HG03432 (cell line): Measurements from ENCODE around the gene CDC27.
"Not testable (repeated sequence)": the region's sequence is repeated elsewhere in the genome, so short reads cannot be mapped to it uniquely, and the experiment has no call there.

Source experiments
- ATAC-seq: cut with Tn5 transposase; IDR thresholded peaks from one replicate; pipeline ENCODE4 v1.9.1; 2021; ENCODE audit warnings: mild to moderate bottlenecking, moderate library complexity; ENCODE audit not compliant: unreplicated experiment

Gene CDC27

GRCh38 chr17:47145351-47145750 lies 43.7 kb downstream of the CDC27 start:
- no peak for ATAC-seq

GRCh38 chr17:47135235-47135634 lies 53.9 kb downstream of the CDC27 start:
- no peak for ATAC-seq

DNA sequence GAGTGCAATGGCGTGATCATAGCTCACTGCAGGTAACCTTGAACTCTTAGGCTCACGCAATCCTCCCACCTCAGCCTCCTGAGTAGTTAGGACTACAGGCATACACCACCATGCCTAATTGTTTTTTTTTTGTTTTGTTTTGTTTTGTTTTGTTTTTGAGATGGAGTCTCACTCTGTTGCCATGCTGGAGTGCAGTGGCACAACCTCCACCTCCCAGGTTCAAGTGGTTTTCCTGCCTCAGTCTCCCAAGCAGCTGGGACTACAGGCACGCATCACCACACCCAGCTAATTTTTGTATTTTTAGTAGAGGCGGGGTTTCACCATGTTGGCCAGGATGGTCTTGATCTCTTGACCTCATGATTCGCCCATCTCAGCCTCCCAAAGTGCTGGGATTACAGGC lies 54.7 kb downstream of the CDC27 start:
- ATAC-seq, result not testable (repeated sequence)

GRCh38 chr17:47131761-47132160 lies 57.3 kb downstream of the CDC27 start:
- no peak for ATAC-seq

DNA sequence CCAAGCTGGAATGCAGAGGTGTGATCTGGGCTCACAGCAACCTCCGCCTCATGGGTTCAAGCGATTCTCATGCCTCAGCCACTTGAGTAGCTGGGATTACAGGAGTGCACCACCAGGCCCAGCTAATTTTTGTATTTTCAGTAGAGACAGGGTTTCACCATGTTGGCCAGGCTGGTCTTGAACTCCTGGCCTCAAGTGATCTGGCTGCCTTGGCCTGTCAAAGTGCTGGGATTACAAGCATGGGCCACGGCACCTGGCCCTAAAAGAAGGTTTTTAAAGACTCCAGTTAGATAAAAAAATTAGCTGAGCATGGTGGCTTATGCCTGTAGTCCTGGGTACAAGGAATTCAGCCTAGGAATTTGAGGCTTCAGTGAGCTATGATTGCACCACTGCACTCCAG lies 62.3 kb downstream of the CDC27 start:
- ATAC-seq, result not testable (repeated sequence)

GRCh38 chr17:47123262-47123661 lies 65.8 kb downstream of the CDC27 start:
- not testable (repeated sequence) for ATAC-seq

GRCh38 chr17:47120521-47121095 lies 68.5 kb downstream of the CDC27 start:
- ATAC-seq, result no peak

DNA sequence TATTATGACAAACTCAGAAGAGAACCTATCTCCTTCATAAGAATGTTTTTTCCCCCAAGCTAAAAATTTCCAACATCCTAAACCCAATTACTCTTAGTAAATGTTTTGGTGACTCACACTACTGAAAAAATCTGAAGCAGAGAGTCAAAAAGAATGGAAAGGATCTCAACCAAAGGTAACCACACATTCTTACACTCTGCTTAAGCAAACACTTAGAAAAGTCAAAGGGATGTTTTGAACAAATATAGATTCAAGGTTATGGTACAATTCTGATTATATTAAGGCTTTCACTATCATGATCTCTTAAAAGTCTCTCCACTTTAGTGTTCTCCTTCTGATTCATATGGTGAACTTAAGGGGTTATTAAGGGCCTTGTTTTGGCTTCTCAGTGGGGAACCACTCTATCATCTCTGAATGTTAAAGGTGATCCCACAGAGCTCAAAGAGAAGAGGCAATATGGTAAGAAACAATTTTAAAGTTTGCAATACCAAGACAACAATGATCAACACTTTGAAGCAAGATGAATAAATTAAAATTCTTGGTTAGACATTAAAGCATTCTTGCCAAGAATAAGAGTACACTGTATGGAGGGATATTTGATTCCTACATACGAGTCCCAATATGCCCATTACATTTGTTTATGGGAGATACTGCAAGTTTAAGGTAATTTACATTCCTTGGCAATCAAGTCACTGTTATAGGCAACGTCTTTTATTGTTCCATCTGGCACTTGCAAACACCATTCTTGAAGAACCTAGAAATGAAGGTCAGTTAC lies 69.2 kb downstream of the CDC27 start:
- no peak for ATAC-seq

DNA sequence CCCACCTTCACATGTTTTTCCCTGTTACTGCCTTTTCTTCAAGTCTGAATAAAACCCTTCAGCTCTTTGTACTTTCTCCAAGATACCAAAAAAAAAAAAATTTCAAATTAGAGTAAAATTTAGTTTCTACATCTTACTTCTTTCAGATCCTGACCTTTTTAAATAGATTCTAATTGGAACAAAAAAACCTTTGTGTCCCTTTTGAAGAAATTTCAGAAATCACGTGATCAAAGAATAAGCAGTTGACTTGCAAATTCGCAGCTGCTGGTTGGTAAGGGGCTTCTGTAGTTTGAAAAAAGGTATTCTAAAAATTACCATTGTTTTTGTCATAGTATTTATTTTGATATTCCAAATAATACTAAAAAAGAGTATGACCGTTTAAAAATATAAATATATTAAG lies 71.7 kb downstream of the CDC27 start:
- no peak for ATAC-seq

DNA sequence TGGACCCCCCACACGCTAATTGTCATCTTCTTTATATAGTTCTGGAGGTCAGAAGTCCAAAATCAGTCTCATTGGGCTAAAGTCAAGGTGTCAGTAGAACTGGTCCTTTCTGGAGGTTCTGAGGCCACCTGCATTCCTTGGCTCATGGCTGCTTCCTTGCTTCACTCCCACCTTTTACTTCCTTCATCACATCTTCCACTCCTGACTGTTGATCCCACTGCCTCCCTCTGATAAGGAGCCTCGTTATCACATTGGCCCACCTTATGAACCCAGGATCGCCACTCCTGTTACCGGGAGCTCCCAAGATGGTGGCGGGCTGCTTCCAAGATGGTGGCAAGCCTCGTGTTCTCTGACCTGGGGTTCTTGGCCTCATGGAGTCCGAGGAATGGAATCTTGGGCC lies 83.0 kb downstream of the CDC27 start:
- ATAC-seq, result no peak

DNA sequence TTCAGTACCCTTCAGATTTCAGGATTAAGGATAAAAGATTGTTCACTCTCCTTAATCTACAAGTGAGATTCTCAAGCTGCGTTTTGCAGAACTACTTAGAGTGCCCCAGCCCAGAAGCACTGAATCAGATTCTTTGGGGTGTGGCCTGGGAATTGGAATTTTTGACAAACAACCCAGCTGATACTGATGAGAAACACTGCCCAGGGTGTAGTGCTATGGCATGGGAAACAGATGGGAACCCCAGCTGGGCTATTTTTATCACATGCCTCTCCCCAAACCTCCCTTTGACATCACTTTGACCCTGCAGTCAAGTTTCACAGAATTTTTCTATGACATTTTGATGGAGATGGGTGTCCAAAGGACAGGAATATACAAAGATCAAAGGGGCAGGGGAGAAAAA lies 83.8 kb downstream of the CDC27 start:
- not testable (repeated sequence) for ATAC-seq

GRCh38 chr17:47102914-47103313 lies 86.2 kb downstream of the CDC27 start:
- ATAC-seq, result no peak

- peak; percentile 95 for ATAC-seq
Observed at GRCh38 chr17:47099987-47100711, 88.9 kb downstream of the CDC27 start.

GRCh38 chr17:47099451-47099986 lies 89.6 kb downstream of the CDC27 start:
- peak; percentile 23 for ATAC-seq

DNA sequence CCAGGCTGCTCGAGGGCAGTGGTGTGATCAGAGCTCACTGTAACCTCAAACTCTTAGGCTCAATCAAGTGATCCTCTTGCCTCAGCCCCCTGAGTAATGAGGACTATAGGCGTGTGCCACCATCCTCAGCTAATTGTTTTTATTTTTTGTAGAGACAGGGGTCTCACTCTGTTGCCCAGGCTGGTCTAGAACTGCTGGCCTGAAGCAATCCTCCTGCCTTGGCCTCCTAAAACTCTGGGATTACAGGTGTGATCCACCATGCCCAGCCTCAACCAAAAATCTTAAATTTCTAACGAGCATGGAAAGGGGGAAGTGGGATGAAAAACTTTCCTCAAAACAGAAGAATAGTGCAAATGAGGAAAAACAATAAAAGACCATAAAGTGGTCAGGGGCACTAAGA lies 92.8 kb downstream of the CDC27 start:
- no peak for ATAC-seq

- no peak for ATAC-seq
Observed at GRCh38 chr17:47095268-47095667, 93.8 kb downstream of the CDC27 start.

DNA sequence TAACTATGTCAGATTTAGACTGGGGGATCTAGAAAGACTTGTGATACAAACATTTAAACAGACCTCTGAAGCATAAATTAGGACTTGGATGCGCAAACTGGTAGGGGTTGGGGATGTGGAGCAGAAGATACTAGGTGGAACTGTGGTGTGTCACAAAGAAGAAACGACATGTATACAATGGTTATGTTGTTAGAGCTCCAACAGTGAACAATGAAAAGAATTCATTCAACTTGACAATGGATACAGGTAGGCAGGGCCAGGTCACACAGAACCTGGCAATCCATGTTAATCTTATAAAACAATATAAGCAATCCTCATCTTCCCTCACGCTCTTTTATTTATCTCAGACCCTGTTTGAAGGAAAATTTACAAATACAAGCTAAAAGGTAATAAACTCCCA lies 102.0 kb downstream of the CDC27 start:
- no peak for ATAC-seq

GRCh38 chr17:47085736-47086135 lies 103.4 kb downstream of the CDC27 start:
- no peak for ATAC-seq

GRCh38 chr17:47078801-47079200 lies 110.3 kb downstream of the CDC27 start:
- no peak for ATAC-seq

GRCh38 chr17:47077576-47077975 lies 111.5 kb downstream of the CDC27 start:
- no peak for ATAC-seq

DNA sequence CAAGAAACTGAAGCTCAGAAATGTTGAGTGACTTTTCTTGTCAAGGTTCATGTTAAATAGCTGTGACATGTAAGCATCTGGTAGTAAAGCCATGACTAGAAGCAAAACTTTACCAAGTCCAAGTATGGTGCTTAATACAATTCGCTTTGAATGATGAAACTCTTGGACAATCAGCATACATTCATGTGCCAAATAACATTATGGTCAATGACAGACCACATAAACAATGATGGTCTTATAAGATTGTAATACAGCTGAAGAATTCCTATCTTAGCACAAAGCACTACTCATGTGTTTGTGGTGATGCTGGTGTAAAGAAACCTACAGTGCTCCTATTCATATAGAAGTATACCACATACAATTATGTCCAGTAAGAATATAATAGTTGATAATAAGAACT lies 112.9 kb downstream of the CDC27 start:
- no peak for ATAC-seq

DNA sequence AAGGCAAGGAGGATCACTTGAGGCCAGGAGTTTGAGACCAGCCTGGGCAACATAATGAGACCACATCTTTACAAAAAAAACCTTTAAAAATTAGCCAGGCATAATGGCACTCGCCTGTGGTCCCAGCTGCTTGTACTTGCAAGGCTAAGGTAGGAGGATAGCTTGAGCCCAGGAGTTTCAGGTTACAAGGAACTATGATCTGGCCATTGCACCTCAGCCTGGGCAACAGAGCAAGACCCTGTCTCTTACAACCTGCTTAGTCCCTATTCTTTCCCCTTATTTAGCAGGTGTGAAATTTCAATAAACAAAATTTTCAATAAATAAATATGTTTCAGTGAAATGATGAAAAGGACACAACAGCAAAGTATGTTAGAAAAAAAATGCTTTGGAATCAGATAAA lies 114.7 kb downstream of the CDC27 start:
- ATAC-seq, result not testable (repeated sequence)
